G401.6 (cell line): Measurements from ENCODE around the gene KRT27.
A peak's percentile ranks its signal among the peaks of the same experiment; 100 is the strongest.

Experiments
- FAIRE-seq: peaks from 2 replicates; lab custom pipeline; 2012; peaks lifted over from hg19 to GRCh38; lab: Jason Lieb, UNC

KRT27 gene

GRCh38 chr17:40809721-40810421, 27.5 kb upstream of the KRT27 start:
- FAIRE-seq: no peak

GRCh38 chr17:40806131-40806530, 23.8 kb upstream of the KRT27 start:
- FAIRE-seq: no peak

DNA sequence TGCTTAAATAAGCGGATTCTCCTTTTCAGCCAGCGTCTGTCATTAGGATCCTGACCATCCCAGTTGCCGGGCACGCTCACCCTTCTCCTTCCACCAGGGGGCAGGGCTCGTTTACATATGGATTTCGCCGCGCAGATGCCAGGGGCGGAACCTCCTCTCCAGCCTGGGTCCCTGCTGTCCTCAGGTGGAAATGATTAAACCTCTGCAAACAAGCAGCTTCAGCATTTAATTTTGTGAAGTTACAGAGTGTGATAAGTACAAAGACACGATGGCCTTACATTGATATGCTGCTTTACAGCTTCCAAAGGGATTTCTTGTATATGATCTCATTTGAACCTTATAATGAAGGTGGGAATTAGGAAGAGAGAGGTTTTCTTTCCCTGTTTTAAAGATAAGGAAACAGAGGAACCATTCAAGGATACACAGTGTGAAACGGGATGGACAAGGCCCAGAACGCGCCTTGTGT, 21.3 kb upstream of the KRT27 start:
- peak; percentile 95 for FAIRE-seq

DNA sequence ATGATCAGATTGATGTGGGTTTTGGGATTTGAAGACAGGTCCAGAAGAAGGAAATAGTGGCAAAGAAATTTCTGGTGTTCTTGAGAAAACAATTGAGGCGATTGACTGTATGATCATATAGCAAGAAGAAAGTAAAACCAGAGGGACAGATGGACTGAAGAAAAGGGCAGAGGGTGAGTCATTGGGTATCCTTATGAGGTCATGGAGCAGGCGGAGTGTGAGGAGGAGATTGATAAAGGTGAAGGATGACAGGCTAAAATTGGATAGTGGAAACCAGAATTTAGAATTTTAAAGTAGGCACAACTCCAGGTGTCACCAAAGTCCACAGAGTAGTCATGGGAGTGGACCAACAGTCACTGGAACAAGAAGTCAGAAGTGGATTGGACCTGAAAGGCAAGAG, 18.8 kb upstream of the KRT27 start:
- FAIRE-seq: no peak

- no peak for FAIRE-seq
Observed at GRCh38 chr17:40800381-40800780, 18.0 kb upstream of the KRT27 start.

GRCh38 chr17:40799859-40800258, 17.5 kb upstream of the KRT27 start, which contains the start of gene KRT28:
Gene KRT28 (minus strand): TSS chr17:40799959. CDS start chr17:40799893, 66 bp downstream.
- no peak for FAIRE-seq

DNA sequence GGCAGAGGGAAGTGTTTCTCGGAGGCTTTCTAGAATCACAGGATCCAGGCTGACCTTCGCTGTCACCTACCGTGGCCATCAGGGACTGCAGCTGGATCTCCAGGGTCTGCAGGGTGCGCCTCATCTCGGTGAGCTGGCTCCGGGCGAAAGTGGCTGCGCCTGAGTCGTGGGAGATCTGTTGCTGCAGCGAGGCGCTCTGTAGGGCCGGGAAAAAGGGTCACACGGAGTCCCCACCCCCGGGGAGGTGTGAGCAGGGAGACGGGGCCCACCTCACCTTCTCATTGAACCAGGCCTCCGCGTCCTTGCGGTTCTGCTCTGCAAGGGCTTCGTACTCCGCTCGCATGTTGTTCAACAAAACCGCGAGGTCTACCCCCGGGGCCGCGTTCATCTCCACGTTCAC, 14.5 kb upstream of the KRT27 start:
- FAIRE-seq: no peak

DNA sequence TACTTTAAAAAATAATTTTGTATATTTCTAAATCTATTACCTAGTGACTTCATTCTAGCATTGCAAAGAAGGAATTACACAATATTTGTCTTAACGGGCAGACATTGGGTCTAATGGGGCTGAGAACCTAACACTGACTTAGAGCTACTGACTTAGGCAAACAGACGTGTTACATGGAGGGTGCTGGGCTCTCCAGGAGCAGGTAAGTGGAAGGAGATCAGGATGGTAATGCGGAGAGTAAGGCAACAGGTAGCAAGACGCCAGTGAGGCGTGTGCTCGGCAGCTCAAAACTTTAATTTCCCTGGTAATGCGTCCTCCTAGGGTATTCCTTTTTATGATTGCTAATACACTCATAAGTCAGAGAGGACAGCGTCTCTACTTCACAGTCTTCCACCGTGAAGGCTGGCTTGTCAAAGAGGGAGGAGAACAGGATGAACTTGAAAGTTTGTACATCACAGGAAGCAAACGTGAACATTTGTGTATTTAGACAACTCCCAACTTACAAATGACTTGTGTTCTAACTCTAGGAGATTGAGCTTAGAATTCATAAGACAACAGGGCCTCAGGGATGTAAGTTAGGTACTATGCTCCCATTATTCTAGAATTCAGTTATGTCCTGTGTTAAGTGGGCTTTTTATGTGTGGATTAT, 12.8 kb upstream of the KRT27 start:
- FAIRE-seq: no peak

- no peak for FAIRE-seq
Observed at GRCh38 chr17:40794466-40794865, 12.1 kb upstream of the KRT27 start.

DNA sequence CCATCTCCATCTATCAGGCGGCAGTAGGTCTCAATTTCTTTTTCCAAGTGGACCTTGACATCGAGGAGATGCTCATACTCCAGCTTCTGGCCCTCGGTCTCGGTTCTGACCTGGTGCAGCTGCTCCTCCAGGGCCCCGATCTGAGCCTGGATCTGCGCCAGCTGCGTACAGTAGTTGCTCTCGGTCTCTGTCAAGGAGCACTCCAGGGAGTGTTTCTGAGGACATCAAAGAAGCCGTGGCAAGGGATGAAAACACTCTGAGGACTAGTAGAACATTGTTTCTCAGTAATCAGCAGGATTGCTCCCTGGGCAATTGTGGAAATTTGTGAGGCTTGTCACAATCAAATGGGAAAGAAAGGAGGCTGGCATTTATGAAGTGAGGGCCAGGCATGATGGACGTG, 11.5 kb upstream of the KRT27 start:
- FAIRE-seq: no peak

DNA sequence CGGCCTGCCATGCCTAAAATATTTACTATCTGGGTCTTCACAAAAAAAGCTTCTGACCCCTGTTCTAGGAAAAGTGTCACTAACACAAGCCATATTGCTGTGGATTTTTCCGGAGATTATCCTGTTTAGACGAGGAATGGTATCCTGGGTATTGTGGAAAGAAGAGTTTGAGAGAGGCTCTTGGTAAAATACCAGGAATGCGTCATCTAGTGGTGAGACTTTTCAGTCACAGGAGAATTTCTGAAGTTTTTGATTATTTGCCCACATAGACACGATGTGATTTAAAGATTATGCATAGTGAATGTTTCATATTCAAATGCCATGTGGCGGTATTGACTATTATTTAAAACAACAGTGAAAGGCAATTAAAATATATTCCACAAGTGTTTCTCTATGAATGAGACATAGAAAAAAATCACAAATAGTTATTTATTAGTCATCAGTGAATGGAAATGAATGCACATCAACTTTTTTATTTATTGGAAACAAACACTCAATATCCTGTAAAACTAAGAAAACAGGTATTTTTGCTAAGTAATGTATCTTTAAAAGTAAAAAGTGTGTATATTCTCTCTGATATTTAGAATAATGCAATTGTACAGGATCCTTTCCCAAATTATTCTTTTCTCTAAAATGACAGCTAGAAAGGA, 9.6 kb upstream of the KRT27 start:
- FAIRE-seq: no peak

DNA sequence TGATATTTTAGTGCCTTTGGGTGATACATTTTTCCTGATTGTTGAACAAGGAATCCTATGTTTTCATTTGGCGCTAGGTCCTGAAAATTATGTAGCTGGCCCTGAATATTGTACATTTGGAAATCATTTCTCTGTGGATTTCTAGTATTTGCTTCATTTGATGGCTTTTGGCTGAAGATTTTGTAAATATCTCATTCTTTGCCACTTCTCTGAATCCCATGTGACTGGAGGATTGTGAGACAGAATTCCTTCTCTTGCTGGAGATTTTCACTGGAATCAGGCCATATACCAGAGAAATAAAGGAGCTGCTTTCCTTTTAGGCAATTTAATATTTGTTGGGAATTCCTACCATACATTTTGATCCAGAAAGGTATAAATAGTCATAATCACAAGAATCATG, 8.8 kb upstream of the KRT27 start:
- FAIRE-seq: no peak

- FAIRE-seq: no peak
Observed at GRCh38 chr17:40779181-40779909, 3.0 kb downstream of the KRT27 start.

DNA sequence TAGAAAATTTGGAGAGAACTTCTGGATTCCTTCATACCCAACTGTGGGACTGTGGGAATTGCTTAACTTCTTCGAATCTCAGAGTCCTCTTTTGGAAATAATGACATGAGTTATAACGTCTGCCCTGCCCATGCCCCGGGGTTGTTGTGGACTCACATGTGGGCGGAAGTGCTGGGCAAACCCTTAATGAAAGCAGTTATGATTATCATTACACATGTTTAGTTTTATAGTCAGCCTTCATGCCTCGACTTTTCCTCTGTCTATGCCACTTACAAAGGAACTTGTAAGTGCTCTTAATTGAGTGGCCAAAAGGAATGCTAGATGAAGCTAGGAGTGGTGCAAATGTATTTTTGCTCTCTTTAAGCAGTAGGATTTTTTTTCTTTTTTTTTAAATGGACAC, 3.9 kb downstream of the KRT27 start:
- FAIRE-seq: no peak

DNA sequence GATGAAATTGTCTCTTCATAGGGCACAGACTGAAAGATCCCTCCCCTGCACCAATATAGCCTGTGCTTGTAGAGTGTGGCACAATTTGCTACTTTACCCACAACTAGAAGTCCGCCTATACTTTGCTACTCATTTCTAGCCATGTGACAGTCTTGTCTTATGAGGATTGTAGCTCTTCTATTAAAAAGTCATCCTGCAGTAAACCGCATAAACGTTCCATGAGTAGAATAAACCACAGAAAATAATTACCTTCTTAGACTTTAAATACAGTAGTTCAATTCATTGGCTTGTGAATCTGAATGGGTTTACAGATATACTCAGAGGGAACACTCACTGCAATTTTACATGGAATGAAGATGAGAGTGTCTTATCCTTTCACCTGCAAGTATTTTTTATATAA, 4.4 kb downstream of the KRT27 start:
- no peak for FAIRE-seq

DNA sequence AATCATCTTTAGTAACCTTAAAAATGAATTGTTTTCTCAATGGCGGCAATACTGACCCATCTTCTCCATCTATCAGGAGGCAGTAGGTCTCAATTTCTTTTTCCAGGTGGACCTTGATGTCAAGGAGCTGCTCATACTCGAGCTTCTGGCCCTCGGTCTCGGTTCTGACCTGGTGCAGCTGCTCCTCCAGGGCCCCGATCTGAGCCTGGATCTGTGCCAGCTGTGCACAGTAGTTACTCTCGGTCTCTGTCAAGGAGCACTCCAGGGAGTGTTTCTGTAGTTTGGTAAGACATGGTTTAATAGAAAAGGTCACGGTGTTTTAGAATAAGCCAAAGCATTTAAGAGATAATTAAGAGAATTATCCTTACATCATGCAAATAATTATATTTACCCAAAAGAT, 4.9 kb downstream of the KRT27 start:
- no peak for FAIRE-seq

GRCh38 chr17:40775945-40776344, 6.4 kb downstream of the KRT27 start:
- FAIRE-seq: no peak

DNA sequence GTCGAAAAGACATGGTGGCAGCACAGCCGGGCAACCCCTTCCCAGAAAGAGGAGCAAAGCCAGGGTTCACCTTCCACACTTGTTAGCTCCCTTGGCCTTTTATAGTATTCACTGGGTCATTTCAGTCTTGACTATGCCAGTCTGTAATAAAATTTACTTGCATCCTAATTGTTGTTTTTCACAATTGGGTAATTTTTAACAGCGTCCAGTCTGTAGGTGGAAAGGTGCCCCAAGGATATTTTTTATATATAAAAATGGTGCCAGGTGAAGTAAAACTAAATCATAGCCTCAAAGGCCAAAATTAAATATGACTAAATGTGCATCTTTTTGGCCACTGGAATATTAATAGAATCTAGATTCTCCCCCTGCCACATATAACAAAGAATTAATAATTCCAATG, 10.2 kb downstream of the KRT27 start, which contains the start of gene KRT26:
Gene KRT26, minus strand, starts transcription at position 101 of the 400 bp plus-strand sequence. Its CDS starts 88 bp downstream, at position 13.
- no peak for FAIRE-seq

- FAIRE-seq: no peak
Observed at GRCh38 chr17:40765657-40766056, 16.7 kb downstream of the KRT27 start.

DNA sequence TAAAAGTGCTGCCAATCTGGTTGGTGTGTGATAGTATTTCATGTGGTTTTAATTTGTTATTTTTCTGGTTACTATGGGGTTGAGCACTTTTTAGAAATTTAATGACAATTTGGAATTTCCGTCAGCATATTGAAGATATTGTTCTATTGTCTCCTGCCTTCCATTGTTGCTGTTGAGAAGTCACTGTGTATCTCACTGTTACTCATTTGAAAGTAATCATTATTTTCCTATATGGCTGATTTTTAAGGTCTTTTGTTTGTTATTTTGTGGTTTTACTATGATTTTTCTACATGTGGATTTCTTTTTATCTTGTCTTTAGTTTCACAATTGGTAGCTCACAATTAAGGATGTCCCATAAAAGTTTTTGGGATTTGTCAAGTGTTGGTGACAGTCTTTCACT, 18.6 kb downstream of the KRT27 start:
- FAIRE-seq: no peak

- FAIRE-seq: no peak
Observed at GRCh38 chr17:40760105-40761016, 22.0 kb downstream of the KRT27 start.

GRCh38 chr17:40755231-40755630, 27.1 kb downstream of the KRT27 start, which contains the start of gene KRT25:
Gene KRT25 (minus strand): TSS chr17:40755331. CDS start chr17:40755271, 60 bp downstream.
- no peak for FAIRE-seq
